ENCODE measurements around the gene SP4.
"Not testable (repeated sequence)": the region's sequence is repeated elsewhere in the genome, so short reads cannot be mapped to it uniquely, and the experiment has no call there.

The SP4 gene

DNA sequence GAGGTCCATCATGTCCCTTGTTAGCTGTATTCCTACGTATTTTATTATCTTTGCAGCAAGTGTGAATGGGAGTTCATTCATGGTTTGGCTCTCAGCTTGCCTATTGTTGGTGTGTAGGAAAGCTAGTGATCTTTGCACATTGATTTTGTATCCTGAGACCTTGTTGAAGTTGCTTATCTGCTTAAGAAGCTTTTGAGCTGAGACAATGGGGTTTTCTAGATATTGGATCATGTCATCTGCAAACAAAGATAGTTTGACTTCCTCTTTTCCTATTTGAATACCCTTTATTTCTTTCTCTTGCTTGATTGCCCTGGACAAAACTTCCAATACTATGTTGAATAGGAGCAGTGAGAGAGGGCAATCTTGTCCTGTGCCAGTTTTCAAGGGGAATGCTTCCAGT, 104.6 kb downstream of the SP4 start:
- not testable (repeated sequence) for DNase-seq

DNA sequence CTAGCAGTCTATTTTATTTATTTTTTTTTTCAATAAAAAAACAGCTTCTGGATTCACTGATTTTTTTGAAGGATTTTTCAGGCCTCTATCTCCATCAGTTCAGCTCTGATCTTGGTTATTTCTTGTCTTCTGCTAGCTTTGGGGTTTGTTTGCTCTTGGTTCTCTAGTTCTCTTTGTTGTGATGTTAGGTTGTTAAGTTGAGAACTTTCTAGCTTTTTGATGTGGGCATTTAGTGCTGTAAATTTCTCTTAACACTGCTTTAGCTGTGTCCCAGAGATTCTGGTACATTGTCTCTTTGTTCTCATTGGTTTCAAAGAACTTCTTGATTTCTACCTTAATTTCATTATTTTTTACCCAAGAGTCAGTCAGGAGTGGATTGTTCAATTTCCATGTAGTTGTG, 105.8 kb downstream of the SP4 start:
- not testable (repeated sequence) for DNase-seq

DNA sequence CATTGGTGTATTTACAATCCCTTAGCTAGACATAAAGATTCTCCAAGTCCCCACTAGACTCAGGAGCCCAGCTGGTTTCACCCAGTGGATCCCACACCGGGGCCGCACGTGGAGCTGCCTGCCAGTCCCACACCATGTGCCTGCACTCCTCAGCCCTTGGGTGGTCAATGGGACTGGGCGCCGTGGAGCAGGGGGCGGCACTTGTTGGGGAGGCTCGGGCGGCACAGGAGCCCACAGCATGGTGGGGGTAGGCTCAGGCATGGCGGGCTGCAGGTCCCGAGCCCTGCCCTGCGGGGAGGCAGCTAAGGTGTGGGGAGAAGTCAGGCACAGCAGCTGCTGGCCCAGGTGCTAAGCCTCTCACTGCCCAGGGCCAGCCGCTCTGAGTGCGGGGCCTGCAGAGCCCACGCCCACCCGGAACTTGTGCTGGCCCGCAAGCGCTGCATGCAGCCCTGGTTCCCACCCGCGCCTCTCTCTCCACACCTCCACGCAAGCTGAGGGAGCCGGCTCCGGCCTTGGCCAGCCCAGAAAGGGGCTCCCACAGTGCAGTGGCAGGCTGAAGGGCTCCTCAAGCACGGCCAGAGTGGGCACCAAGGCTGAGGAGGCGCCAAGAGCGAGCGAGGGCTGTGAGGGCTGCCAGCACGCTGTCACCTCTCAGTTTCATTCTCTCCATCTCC, 108.7 kb downstream of the SP4 start:
- DNase-seq: not testable (repeated sequence)

DNA sequence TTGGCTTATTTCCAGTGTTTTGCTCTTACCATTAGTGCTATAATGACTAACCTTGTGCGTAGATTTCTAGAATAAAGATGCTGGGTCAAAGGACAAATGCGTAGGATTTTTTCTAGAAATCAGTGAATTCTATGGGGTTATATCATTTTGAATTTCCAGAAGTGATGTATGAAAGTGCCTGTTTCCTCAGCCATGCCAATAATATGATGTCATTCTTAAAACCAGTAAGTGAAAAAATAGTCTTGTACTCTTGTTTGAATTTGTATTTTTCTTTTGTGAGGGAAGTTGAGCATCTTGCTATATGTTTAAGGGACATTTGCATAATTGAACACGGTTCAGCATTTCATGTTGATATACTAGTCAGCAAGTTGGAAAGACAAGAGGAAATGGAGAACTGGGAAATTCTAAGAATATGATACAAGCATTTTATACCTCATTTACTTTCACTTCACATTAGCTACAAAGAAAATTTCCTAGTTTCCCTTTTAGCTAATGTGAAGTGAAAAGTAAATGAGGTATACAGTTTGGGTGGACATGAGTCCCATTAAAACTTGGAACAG, 111.1 kb downstream of the SP4 start:
- no peak for DNase-seq

DNA sequence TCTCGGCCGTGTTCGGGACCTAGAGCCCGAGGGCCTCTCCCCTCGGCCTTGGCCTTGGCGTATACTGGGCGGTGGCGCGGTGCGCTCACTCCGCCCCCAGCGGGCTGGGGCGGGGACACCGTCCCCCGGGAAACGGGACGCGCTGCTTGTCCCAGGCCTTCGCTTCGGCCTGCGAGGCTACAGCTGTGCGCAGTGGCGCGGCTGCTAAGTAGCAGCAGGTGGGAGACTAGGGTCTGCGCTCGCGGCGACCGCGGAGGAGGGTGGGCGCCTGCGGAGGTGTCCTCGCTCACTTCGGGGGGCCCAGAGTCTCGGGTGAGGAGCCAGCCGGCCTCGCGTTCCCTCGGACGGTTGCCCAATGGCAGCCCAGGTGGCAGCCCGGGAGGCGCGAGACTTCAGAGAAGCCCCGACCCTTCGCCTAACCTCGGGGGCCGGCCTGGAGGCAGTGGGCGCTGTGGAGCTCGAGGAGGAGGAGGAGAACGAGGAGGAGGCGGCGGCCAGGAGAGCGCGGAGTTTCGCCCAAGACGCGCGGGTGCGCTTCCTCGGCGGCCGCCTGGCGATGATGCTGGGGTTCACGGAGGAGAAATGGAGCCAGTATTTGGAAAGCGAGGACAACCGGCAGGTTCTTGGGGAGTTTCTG, 115.1 kb downstream of the SP4 start, which contains the start of gene DNAH11:
Gene DNAH11 (plus strand): TSS at position 149 of the 637 bp plus-strand sequence. CDS start 207 bp downstream, at position 356.
- DNase-seq: no peak

DNA sequence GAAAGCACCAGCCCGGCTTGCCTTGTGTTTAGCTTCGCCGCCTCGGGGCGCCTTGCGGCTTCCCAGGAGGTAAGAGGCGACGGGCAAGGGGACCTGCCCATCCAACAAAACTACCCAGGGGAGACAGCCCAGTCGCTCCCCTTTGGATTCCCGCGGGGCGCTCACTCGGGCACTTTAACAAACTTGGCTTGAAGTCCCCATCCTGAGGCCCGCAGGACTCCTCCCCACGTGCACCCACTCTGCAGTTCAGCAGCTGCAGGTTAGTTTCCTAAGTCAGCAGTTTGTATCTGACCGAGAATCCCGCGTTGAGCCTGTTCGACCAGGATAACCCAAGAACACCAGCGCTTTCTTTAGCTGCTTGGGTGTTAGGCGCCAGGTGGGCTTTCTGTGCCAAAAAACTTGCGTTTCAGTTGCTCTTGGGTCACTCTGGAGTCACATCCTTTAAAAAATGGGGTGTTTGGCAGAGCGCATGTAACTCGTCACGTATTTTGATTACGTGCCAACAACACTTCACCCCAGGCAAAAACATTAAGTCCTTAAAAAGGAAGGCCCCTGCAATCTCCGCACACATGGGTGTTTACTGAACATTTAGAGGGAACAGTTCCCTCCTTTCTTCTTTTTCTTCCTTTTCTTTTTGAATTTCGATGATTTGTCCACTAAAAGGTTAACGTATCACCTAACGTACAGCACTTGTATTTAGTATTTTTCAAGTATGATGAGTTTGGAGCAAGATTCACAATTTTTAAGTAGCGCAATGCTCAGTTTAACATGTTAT, 115.8 kb downstream of the SP4 start:
- DNase-seq: no peak

DNA sequence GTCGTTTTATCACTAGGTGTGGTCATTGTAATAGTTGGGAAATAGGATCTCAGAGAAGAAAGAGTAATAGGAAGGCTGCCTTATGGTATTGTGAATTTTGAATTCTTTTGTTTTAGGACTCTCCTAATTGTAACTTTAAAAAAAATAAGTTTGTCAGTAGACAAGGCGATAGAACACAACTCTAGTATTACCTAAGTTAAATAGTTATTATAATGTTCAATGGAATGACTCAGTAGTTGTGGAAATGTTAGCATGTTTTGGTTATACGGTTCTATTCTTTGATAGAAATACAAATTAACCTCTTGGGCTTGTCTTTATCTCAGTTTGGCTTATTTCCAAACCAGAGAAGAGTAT, 116.4 kb downstream of the SP4 start:
- no peak for DNase-seq

DNA sequence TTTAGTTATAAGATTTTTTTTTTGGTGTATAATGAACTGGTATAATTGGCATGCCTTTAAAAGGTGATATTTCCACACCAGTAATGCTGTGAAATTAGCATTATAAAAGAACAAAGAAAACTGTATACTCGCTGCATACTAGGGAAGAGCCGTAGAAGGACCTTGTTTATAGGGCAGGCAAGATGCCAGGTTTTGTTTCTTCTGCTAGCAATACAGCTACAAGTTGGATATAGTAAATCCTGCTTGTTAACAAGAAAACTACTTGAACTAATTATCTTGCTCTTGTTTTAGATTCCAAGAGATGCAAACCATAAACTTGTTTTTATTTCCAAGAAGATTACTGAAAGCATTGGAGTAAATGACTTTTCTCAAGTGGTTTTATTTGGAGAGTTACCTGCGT, 116.8 kb downstream of the SP4 start:
- no peak for DNase-seq

DNA sequence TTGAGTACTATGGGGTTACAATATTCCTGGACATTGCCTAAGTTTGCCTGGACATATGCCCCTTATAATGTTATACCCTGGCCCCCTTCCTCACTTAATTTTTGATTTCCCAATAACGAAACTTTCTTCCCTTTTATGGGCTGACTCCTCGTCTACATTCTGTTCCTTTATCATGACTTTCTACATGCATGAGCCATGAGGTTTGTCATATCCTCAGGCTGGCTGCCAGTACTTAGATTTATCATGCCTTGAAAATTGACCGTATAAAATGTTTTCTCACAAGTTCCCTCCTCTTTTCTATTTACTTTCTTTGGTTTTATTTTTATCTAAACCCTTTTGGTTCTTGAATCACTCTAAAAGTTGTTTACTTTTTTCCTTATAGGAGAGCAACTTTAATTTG, 119.6 kb downstream of the SP4 start:
- no peak for DNase-seq

DNA sequence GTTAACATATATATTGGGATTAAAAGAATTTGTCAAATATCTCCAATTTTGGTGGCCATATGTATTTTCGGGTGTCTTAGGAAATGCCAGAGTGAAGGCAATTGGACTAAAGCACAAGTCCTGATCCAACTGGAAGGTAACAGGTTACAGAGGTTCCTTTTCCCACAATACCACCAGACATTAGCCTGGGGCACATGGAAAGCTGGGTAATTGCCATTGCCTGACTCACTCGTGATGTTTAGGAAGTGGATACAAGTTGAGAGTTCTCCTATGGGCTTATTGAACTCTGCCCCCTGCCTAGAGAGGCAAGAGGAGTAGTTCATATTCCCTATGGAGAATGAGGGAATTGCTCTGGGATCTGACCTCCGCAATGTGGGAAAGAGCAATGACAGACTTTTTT, 120.6 kb downstream of the SP4 start:
- no peak for DNase-seq

DNA sequence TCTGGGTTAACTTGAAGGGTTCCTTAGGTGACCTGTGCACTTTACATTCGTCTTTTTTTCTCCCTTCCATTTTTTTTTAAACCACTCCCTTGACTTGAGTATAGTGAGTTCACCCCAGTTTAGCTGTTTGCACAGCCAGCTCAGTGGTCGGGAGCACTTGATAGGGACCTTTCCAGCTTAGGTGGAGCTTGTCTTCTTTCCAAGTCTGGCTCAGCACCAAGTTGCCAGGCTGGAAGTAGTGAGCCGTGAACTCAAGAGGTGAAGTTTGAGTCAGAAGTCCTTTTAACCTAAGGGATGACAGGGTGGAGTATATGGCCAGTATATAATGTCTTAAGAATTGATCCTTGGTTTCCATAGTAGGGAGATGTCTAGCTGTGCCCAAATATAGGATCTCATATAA, 122.2 kb downstream of the SP4 start:
- DNase-seq: no peak

DNA sequence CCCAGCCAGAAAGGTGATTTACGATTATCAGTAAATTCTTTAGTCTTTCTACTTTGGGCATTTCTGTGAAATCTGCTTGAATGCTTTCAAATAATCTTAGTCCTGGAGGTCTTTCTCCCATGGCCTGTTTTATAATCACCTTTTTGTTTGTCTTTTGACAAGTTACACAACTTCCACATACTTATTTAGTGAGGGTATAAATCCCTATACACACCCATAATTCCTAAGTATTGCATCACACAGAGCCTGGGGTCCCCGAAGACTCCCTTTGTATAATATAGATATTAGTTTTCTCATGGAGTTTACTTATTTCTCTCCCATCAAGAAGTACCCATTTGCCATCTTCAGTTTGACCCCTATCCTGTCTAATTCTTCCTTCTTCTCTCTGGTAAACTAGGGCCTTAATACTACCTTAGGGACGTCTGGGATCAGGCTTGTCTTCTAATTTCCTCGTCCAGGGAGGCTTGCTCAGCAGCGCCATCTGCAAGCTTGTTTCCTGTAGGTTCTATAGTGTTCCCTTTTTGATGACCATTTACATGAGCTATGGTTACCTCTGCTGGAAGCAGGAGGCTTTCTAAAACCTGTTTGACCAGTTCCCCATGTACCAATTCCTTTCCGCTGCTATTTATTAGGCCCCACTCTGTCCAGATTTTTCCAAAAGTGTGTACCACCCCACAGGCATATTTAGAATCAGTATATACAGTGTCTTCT, 123.1 kb downstream of the SP4 start:
- DNase-seq: no peak

DNA sequence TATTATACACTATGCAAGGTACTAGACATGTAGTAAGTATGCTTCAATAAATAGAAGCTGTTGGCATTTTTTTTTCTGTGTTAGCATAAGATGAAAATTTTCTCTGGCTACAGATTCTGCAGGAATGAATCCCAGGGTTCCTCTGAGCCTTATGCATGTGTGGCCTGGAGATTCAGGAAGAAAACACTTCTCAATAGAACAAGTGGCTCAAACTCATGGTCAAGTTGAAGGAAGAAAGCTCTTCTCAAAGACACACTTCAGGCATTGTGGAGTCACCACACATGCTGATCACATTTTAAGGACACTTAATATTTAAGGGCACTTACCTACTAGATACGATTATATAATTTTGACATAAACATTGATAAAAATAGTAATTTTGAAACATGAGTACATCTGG, 134.5 kb downstream of the SP4 start:
- DNase-seq: no peak
